Type B pancreatic cell (in vitro differentiated cells): ENCODE measurements around the gene HIVEP2. TPM values are rescaled to one million over a fixed set of nuclear protein-coding genes. Genes with fewer than 3 reads are reported as not detected.
A peak's percentile ranks its signal among the peaks of the same experiment; 100 is the strongest.

Source experiments
- DNase-seq: peaks from one replicate; pipeline ENCODE4 v3.0.0; 2021; ENCODE audit warnings: mixed read lengths; ENCODE audit not compliant: unreplicated experiment; ENCODE audit errors: extremely low spot score
- H3K27ac Mint-ChIP-seq: 2 replicates; pipeline ENCODE4 v1.8.0; 2021; ENCODE audit warnings: mild to moderate bottlenecking, mixed read lengths
- H3K27me3 Mint-ChIP-seq: 2 replicates; pipeline ENCODE4 v1.8.0; 2021; ENCODE audit warnings: mixed read lengths
- H3K36me3 Mint-ChIP-seq: 2 replicates; pipeline ENCODE4 v1.8.0; 2021; ENCODE audit warnings: mixed read lengths
- H3K4me1 Mint-ChIP-seq: one replicate; pipeline ENCODE4 v1.8.0; 2021; ENCODE audit warnings: mixed read lengths; ENCODE audit not compliant: unreplicated experiment
- H3K4me3 Mint-ChIP-seq: 2 replicates; pipeline ENCODE4 v1.8.0; 2021; ENCODE audit warnings: mild to moderate bottlenecking, mixed read lengths
- H3K9me3 Mint-ChIP-seq: 2 replicates; pipeline ENCODE4 v1.8.0; 2021; ENCODE audit warnings: mixed read lengths
- total RNA-seq: library from RNA; stranded (reverse); gene quantifications from 2 replicates; pipeline ENCODE4 v1.2.1, GENCODE V29; 2021; ENCODE audit warnings: low replicate concordance
- TF ChIP-seq, protein P1 (sequence below): fragments of 200-600 bp; sonication (generic); conservative IDR thresholded peaks from 2 replicates; pipeline ENCODE4 v1.5.0; 2021; ENCODE audit warnings: antibody characterized with exemption, mild to moderate bottlenecking

The HIVEP2 gene
- total RNA-seq, 1 donor from 2014 or later, result 12.3 TPM

GRCh38 chr6:142732790-142733189 is 212.2 kb downstream of the HIVEP2 start:
- H3K4me3 Mint-ChIP-seq, result no peak overlapping the region
- peaks cover 3% of the 10 kb centered on the region for H3K27me3 Mint-ChIP-seq

DNA sequence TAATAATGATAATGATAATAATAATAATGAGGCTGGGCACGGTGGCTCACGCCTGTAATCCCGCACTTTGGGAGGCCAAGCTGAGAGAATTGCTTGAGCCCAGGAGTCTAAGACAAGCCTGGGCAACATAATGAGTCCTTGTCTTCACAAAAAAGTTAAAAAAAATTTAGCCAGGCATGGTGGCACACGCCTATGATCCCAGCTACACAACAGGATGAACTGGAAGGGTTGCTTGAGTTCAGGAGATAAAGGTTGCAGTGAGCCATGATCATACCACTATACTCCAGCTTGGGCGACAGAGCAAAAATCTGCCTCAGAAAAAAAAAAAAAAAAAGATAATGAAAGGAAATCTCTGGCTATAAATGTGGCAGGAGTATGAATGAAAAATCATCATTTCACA is 213.4 kb downstream of the HIVEP2 start:
- Mint-ChIP-seq H3K4me1 (peaks cover 23% of the 10 kb centered on the region), H3K27me3 (peaks cover 3% of the 10 kb centered on the region), H3K4me3 (no peak overlapping the region), H3K36me3 (no peaks in the 10 kb centered on the region), H3K27ac (no peak overlapping the region), H3K9me3 (peaks cover 4% of the 10 kb centered on the region)
- TF ChIP-seq, protein P1, sequence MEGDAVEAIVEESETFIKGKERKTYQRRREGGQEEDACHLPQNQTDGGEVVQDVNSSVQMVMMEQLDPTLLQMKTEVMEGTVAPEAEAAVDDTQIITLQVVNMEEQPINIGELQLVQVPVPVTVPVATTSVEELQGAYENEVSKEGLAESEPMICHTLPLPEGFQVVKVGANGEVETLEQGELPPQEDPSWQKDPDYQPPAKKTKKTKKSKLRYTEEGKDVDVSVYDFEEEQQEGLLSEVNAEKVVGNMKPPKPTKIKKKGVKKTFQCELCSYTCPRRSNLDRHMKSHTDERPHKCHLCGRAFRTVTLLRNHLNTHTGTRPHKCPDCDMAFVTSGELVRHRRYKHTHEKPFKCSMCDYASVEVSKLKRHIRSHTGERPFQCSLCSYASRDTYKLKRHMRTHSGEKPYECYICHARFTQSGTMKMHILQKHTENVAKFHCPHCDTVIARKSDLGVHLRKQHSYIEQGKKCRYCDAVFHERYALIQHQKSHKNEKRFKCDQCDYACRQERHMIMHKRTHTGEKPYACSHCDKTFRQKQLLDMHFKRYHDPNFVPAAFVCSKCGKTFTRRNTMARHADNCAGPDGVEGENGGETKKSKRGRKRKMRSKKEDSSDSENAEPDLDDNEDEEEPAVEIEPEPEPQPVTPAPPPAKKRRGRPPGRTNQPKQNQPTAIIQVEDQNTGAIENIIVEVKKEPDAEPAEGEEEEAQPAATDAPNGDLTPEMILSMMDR, result no peak
- DNase-seq, result no peak

More at GRCh38 chr6:142732790-142733189, 212.2 kb downstream of the HIVEP2 start:
- no peak for DNase-seq
- Mint-ChIP-seq H3K27ac (no peak overlapping the region), H3K9me3 (peaks cover 4% of the 10 kb centered on the region), H3K36me3 (no peaks in the 10 kb centered on the region), H3K4me1 (peaks cover 24% of the 10 kb centered on the region)
- TF ChIP-seq, protein P1, result no peak

DNA sequence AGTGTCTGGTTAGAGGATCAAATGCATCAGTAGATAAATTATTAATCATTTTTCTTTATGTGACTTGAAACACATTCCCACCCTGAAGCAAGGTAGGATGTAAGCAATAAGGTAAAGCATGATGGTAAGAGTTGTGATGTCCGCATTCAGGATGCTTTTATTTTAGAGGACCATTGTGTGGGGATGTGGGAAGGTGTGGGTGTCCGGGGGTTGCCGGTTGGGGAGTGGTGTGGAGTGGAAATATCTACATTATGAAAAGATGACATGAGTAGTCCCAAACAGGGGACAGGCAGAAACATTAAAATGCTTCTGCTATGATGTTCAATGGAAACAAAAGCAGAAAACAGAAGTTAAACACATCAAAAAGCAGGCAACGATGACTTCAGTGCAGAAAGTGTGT is 215.4 kb downstream of the HIVEP2 start:
- Mint-ChIP-seq H3K9me3 (peaks cover 4% of the 10 kb centered on the region), H3K27me3 (peaks cover 3% of the 10 kb centered on the region), H3K4me3 (no peak overlapping the region), H3K4me1 (peaks cover 37% of the 10 kb centered on the region), H3K36me3 (no peaks in the 10 kb centered on the region), H3K27ac (no peak overlapping the region)
- DNase-seq, result no peak
- TF ChIP-seq, protein P1, result no peak

- TF ChIP-seq, protein P1, result no peak
- Mint-ChIP-seq H3K36me3 (no peaks in the 10 kb centered on the region), H3K27me3 (peaks cover 3% of the 10 kb centered on the region), H3K4me1 (peaks cover 37% of the 10 kb centered on the region), H3K9me3 (peaks cover 4% of the 10 kb centered on the region), H3K27ac (peak overlapping the region; percentile 60), H3K4me3 (no peak overlapping the region)
- no peak for DNase-seq
Observed at GRCh38 chr6:142728910-142729481, 216.0 kb downstream of the HIVEP2 start.

- DNase-seq, result no peak
- Mint-ChIP-seq H3K27ac (peak overlapping the region; percentile 31), H3K27me3 (peaks cover 3% of the 10 kb centered on the region), H3K4me1 (peaks cover 37% of the 10 kb centered on the region), H3K9me3 (peaks cover 4% of the 10 kb centered on the region), H3K4me3 (peak overlapping the region; percentile 34), H3K36me3 (no peaks in the 10 kb centered on the region)
- TF ChIP-seq, protein P1, result no peak
Observed at GRCh38 chr6:142728364-142728763, 216.6 kb downstream of the HIVEP2 start.
